Rectal smooth muscle tissue (tissue), 1 donor: ENCODE measurements around the gene SFXN3.

ENCODE experiments used
- H3K27ac ChIP-seq: one replicate; pipeline ENCODE4 v1.7.0; 2013; ENCODE audit warnings: low read depth, low read length, inconsistent platforms
- H3K27me3 ChIP-seq: one replicate; pipeline ENCODE4 v1.7.0; 2013; ENCODE audit warnings: low read length; ENCODE audit not compliant: control insufficient read depth, insufficient read depth
- H3K36me3 ChIP-seq: one replicate; pipeline ENCODE4 v1.7.0; 2013; ENCODE audit warnings: low read length; ENCODE audit not compliant: control insufficient read depth, insufficient read depth
- H3K4me1 ChIP-seq: one replicate; pipeline ENCODE4 v1.7.0; 2013; ENCODE audit warnings: low read length; ENCODE audit not compliant: control insufficient read depth, insufficient read depth
- H3K4me3 ChIP-seq: one replicate; pipeline ENCODE4 v1.7.0; 2013; ENCODE audit warnings: low read length
- H3K9ac ChIP-seq: one replicate; pipeline ENCODE4 v1.7.0; 2013; ENCODE audit warnings: low read length

The SFXN3 gene

DNA sequence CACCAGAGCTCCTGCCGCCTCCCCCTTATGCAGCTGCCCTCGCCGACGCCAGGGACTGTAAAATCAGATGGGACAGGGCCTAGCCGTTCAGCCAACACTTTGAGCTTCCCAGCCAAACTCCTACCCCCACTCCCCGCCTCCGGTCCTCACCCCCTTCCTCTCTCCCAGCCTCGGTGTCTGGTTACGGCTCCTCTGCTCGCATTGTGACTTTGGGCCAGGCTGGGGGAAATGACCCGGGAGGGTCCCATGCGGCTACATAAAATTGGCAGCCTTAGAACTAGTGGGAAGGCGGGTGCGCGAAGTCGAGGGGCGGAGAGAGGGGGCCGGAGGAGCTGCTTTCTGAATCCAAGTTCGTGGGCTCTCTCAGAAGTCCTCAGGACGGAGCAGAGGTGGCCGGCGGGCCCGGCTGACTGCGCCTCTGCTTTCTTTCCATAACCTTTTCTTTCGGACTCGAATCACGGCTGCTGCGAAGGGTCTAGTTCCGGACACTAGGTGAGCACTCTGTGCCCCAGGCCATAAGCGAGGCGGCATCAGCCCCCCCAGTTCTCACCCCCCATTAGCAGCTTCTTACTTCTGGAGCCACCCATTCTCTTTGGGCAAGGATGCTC, 30.7 kb downstream of the SFXN3 start, which contains the start of gene KAZALD1:
TSS of gene KAZALD1 (plus strand) at position 366 of the 608 bp plus-strand sequence. CDS start 604 bp downstream, outside the sequence.
- H3K9ac ChIP-seq, result peak within 1 kb of the TSS; percentile 87
- peaks cover 11% of the 10 kb centered on the region for H3K27me3 ChIP-seq
- no peaks in the 10 kb centered on the region for H3K36me3 ChIP-seq
- peak within 1 kb of the TSS; percentile 83 for H3K4me3 ChIP-seq
- H3K27ac ChIP-seq, result peak within 1 kb of the TSS; percentile 92
- H3K4me1 ChIP-seq, result no peaks in the 10 kb centered on the region

GRCh38 chr10:101062232-101063049, 31.4 kb downstream of the SFXN3 start:
- no peak overlapping the region for H3K27ac ChIP-seq
- no peaks in the 10 kb centered on the region for H3K36me3 ChIP-seq
- H3K4me3 ChIP-seq, result peak overlapping the region; percentile 83
- peaks cover 13% of the 10 kb centered on the region for H3K27me3 ChIP-seq
- H3K4me1 ChIP-seq, result peaks cover 4% of the 10 kb centered on the region
- no peak overlapping the region for H3K9ac ChIP-seq

DNA sequence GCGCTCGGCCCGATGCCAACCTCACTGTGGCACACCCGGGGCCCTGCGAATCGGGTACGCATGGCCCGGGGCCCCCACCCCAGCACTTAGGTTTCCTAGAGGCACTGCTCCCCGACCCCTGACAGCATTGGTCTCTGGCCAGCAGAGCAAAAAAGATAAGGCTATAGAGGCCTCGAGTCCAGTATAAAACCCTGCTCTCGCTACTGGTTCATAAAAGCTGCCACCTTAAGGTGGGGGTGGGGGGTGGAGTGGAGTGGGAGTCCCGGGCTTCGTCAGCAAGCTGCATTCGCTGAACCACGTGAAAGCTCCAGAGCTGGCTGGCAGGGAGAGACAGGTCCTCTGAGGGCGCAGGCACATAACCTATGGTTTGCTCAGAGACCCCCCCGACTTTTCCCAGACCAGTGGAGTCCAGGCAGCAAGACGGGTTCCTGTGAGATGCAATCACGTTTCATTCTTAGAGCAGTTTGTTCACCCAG, 32.1 kb downstream of the SFXN3 start:
- H3K36me3 ChIP-seq, result no peaks in the 10 kb centered on the region
- H3K4me1 ChIP-seq, result peaks cover 4% of the 10 kb centered on the region
- no peak overlapping the region for H3K27ac ChIP-seq
- peaks cover 13% of the 10 kb centered on the region for H3K27me3 ChIP-seq
- no peak overlapping the region for H3K9ac ChIP-seq
- peak overlapping the region; percentile 83 for H3K4me3 ChIP-seq

GRCh38 chr10:101063548-101064414, 32.7 kb downstream of the SFXN3 start:
- no peak overlapping the region for H3K9ac ChIP-seq
- H3K27ac ChIP-seq, result no peak overlapping the region
- H3K4me3 ChIP-seq, result peak overlapping the region; percentile 83

GRCh38 chr10:101064415-101065030, 33.5 kb downstream of the SFXN3 start:
- Histone ChIP-seq H3K36me3 (no peaks in the 10 kb centered on the region), H3K27ac (no peak overlapping the region), H3K4me1 (peaks cover 4% of the 10 kb centered on the region), H3K4me3 (no peak overlapping the region), H3K9ac (no peak overlapping the region), H3K27me3 (peaks cover 13% of the 10 kb centered on the region)

More at GRCh38 chr10:101063548-101064414, 32.7 kb downstream of the SFXN3 start:
- Histone ChIP-seq H3K4me1 (peaks cover 4% of the 10 kb centered on the region), H3K36me3 (no peaks in the 10 kb centered on the region), H3K27me3 (peaks cover 13% of the 10 kb centered on the region)

DNA sequence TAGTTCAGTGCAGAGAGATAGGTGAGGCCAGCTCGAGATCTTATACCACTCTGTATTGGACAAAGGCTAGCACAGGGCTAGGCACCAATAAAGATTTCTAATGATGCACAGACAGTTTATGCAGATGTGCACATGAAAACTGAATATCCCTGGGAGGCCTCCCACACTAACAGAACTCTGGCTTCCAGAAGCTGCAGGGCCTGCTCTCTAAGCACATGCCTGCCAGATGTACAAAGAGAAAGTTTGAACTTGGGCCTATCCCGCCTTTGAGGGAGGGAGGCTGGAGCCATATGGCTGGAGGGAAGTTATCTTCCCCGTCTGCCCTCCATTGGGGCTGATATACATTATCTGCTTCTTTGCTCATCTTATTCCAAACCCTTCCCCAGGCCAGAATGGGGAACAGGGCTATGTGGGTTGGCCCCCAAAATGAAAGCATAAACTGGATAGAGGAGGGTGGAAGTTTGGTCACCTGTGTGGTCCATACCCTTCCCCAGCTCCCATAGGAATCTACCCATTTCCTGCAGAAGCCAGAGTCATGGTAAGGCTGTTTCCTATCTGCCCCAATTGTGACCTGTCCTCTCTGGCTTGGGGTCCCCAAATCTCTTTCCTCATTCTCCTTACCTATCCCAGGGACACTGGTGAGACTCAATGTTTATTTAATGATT, 34.6 kb downstream of the SFXN3 start:
- Histone ChIP-seq H3K4me1 (peaks cover 4% of the 10 kb centered on the region), H3K4me3 (peak overlapping the region; percentile 71), H3K27me3 (peaks cover 13% of the 10 kb centered on the region)

GRCh38 chr10:101066146-101066895, 35.3 kb downstream of the SFXN3 start:
- H3K4me3 ChIP-seq, result peak overlapping the region; percentile 71
- no peak overlapping the region for H3K27ac ChIP-seq
- peaks cover 13% of the 10 kb centered on the region for H3K27me3 ChIP-seq
- H3K4me1 ChIP-seq, result peaks cover 4% of the 10 kb centered on the region
- H3K36me3 ChIP-seq, result no peaks in the 10 kb centered on the region
- H3K9ac ChIP-seq, result no peak overlapping the region

More for the DNA sequence above, 34.6 kb downstream of the SFXN3 start:
- Histone ChIP-seq H3K9ac (peak overlapping the region; percentile 6), H3K27ac (no peak overlapping the region), H3K36me3 (no peaks in the 10 kb centered on the region)

GRCh38 chr10:101066896-101067355, 35.9 kb downstream of the SFXN3 start:
- Histone ChIP-seq H3K9ac (no peak overlapping the region), H3K27ac (no peak overlapping the region), H3K36me3 (no peaks in the 10 kb centered on the region), H3K4me3 (peak overlapping the region; percentile 73), H3K27me3 (peaks cover 13% of the 10 kb centered on the region), H3K4me1 (peaks cover 4% of the 10 kb centered on the region)

GRCh38 chr10:101067356-101068083, 36.5 kb downstream of the SFXN3 start:
- Histone ChIP-seq H3K4me1 (peaks cover 4% of the 10 kb centered on the region), H3K36me3 (no peaks in the 10 kb centered on the region), H3K4me3 (peak overlapping the region; percentile 73), H3K9ac (no peak overlapping the region), H3K27me3 (peaks cover 13% of the 10 kb centered on the region), H3K27ac (no peak overlapping the region)

GRCh38 chr10:101069441-101069840, 38.4 kb downstream of the SFXN3 start:
- H3K4me3 ChIP-seq, result no peak overlapping the region
- peaks cover 4% of the 10 kb centered on the region for H3K4me1 ChIP-seq
- H3K27ac ChIP-seq, result no peak overlapping the region
- H3K9ac ChIP-seq, result no peak overlapping the region
- H3K27me3 ChIP-seq, result peaks cover 12% of the 10 kb centered on the region
- H3K36me3 ChIP-seq, result no peaks in the 10 kb centered on the region
